HepG2 (cell line): ENCODE results near the gene COL4A2.

ENCODE experiments used
- EZH2 ChIP-seq: conservative IDR thresholded peaks from 2 replicates; pipeline ENCODE4 v1.6.1; 2012; ENCODE audit warnings: mild to moderate bottlenecking, low read depth, low read length, moderate library complexity
- MXI1 ChIP-seq: IDR thresholded peaks from 3 replicates; pipeline ENCODE4 v1.6.1; 2012; ENCODE audit warnings: low read depth, low read length, inconsistent platforms, borderline replicate concordance
- RFX5 ChIP-seq: IDR thresholded peaks from 2 replicates; pipeline ENCODE4 v1.6.1; 2011; ENCODE audit warnings: low read depth, low read length, improper control_type of control experiment
- SETDB1 ChIP-seq: sonication (generic); formaldehyde crosslinking; IDR thresholded peaks from 2 replicates; pipeline ENCODE4 v1.5.1; 2020; ENCODE audit warnings: missing genetic modification reagents, mild to moderate bottlenecking, borderline replicate concordance
- TCF7L2 ChIP-seq: IDR thresholded peaks from 2 replicates; pipeline ENCODE4 v1.6.1; 2011; ENCODE audit warnings: mild to moderate bottlenecking, low read depth, low read length, moderate library complexity
- TF ChIP-seq, protein P1 (sequence below): sonication (generic); formaldehyde crosslinking; IDR thresholded peaks from 2 replicates; pipeline ENCODE4 v1.4.0; 2020; ENCODE audit warnings: mild to moderate bottlenecking, missing genetic modification reagents

- TF ChIP-seq, protein P1, sequence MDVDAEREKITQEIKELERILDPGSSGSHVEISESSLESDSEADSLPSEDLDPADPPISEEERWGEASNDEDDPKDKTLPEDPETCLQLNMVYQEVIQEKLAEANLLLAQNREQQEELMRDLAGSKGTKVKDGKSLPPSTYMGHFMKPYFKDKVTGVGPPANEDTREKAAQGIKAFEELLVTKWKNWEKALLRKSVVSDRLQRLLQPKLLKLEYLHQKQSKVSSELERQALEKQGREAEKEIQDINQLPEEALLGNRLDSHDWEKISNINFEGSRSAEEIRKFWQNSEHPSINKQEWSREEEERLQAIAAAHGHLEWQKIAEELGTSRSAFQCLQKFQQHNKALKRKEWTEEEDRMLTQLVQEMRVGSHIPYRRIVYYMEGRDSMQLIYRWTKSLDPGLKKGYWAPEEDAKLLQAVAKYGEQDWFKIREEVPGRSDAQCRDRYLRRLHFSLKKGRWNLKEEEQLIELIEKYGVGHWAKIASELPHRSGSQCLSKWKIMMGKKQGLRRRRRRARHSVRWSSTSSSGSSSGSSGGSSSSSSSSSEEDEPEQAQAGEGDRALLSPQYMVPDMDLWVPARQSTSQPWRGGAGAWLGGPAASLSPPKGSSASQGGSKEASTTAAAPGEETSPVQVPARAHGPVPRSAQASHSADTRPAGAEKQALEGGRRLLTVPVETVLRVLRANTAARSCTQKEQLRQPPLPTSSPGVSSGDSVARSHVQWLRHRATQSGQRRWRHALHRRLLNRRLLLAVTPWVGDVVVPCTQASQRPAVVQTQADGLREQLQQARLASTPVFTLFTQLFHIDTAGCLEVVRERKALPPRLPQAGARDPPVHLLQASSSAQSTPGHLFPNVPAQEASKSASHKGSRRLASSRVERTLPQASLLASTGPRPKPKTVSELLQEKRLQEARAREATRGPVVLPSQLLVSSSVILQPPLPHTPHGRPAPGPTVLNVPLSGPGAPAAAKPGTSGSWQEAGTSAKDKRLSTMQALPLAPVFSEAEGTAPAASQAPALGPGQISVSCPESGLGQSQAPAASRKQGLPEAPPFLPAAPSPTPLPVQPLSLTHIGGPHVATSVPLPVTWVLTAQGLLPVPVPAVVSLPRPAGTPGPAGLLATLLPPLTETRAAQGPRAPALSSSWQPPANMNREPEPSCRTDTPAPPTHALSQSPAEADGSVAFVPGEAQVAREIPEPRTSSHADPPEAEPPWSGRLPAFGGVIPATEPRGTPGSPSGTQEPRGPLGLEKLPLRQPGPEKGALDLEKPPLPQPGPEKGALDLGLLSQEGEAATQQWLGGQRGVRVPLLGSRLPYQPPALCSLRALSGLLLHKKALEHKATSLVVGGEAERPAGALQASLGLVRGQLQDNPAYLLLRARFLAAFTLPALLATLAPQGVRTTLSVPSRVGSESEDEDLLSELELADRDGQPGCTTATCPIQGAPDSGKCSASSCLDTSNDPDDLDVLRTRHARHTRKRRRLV (CRISPR knock-in tag) = no peak
- TF ChIP-seq TCF7L2 (no peak), RFX5 (no peak), EZH2 (no peak), SETDB1 (CRISPR knock-in tag) (no peak), MXI1 (no peak)
Measured at GRCh38 chr13:110388108-110388943, 81.2 kb downstream of the COL4A2 start.
